MCF 10A (cell line): Measurements from ENCODE around the gene OAS2. TPM values are rescaled to one million over a fixed set of nuclear protein-coding genes. Genes with fewer than 3 reads are reported as not detected.
A peak's percentile ranks its signal among the peaks of the same experiment; 100 is the strongest.

ENCODE experiments used
- BruUV-seq: library from RNA; stranded (reverse); fragments of 400-500 nt; replicated peaks from 2 replicates; lab custom pipeline; 2021; lab: Mats Ljungman, UMichigan
- CTCF ChIA-PET: fragments of 300-600 bp; sonication (Branson Sonifier 250); formaldehyde crosslinking; extraction: SDS; loops from one replicate; lab custom pipeline; 2021; ENCODE audit warnings: antibody characterized with exemption, inconsistent platforms; lab: Yijun Ruan, JAX
- POLR2A ChIA-PET: fragments of 300-600, 350-650 bp; sonication (Branson Sonifier 250); formaldehyde crosslinking; extraction: SDS; loops from one replicate; lab custom pipeline; 2020; ENCODE audit warnings: antibody characterized with exemption, inconsistent platforms; lab: Yijun Ruan, JAX
- DNase-seq: peaks from one replicate; pipeline ENCODE4 v3.0.0-alpha.2; 2018; ENCODE audit not compliant: unreplicated experiment
- H3K27ac Mint-ChIP-seq: one replicate; pipeline ENCODE4 v1.8.0; 2022; ENCODE audit warnings: mild to moderate bottlenecking, low read depth, mixed read lengths; ENCODE audit not compliant: unreplicated experiment
- H3K27me3 Mint-ChIP-seq: one replicate; pipeline ENCODE4 v1.8.0; 2022; ENCODE audit warnings: mixed read lengths; ENCODE audit not compliant: insufficient read depth, unreplicated experiment
- H3K36me3 Mint-ChIP-seq: one replicate; pipeline ENCODE4 v1.8.0; 2022; ENCODE audit warnings: mild to moderate bottlenecking, moderate library complexity, mixed read lengths; ENCODE audit not compliant: insufficient read depth, unreplicated experiment
- H3K4me1 Mint-ChIP-seq: one replicate; pipeline ENCODE4 v1.8.0; 2022; ENCODE audit warnings: mixed read lengths; ENCODE audit not compliant: insufficient read depth, unreplicated experiment
- H3K4me3 Mint-ChIP-seq: one replicate; pipeline ENCODE4 v1.8.0; 2022; ENCODE audit warnings: mild to moderate bottlenecking, moderate library complexity, mixed read lengths; ENCODE audit not compliant: unreplicated experiment
- H3K9me3 Mint-ChIP-seq: one replicate; pipeline ENCODE4 v1.8.0; 2022; ENCODE audit warnings: mixed read lengths; ENCODE audit not compliant: unreplicated experiment
- CTCF ChIP-seq: fragments of 200-600 bp; IDR thresholded peaks from one replicate; pipeline ENCODE4 v1.8.0; 2022; ENCODE audit warnings: antibody characterized with exemption, mild to moderate bottlenecking; ENCODE audit not compliant: unreplicated experiment
- intact Hi-C: fragments of 100-400 bp; cut with micrococcal nuclease; formaldehyde crosslinking; loops from 2 replicates; pipeline ENCODE4 v1.14.1; 2022
- total RNA-seq: library from RNA; stranded (reverse); gene quantifications from 2 replicates; pipeline ENCODE4 v1.2.3, GENCODE V29; 2022

The OAS2 gene
- total RNA-seq, 1 experiment from 2014 or later: 0.33 TPM

DNA sequence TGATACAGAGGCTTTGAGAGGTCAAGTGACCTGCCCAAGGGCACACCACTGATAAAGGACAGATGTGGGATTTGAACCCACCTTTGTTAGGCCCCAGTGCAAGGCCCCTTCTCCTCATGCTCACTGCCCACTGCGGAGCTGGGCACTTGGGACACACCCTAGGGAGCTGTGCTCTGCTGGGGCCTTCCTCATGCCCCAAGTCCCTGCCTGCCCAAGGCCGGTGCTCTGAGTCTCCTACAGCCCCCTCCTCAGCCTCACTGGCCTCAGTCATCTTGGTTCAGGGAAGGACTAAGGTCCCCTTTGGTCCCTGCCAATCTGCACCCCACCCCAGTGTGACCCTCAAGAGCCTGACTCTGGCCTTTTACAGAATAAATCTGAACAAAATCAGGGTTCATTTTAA lies 48.0 kb upstream of the OAS2 start:
- H3K36me3 Mint-ChIP-seq: peaks cover 3% of the 10 kb centered on the region
- intact Hi-C loops: no loop called here
- CTCF ChIA-PET: interaction anchor here (1.1 kb wide), 1 partner anchor 11 kb away, joined by 4 read pairs; no protein-coding TSS in a partner anchor
- DNase-seq: no peak
- POLR2A ChIA-PET: interaction anchor here (0.6 to 0.7 kb wide), 2 partner anchors 254 to 967 kb away, joined by 3 read pairs; no protein-coding TSS in a partner anchor
- no peaks in the 10 kb centered on the region for H3K27me3 Mint-ChIP-seq
- H3K27ac Mint-ChIP-seq: no peak overlapping the region
- H3K4me1 Mint-ChIP-seq: peaks cover 5% of the 10 kb centered on the region
- no peak for TF ChIP-seq CTCF
- H3K4me3 Mint-ChIP-seq: no peak overlapping the region
- no peaks in the 10 kb centered on the region for H3K9me3 Mint-ChIP-seq
- BruUV-seq: no TSS peak

- H3K4me3 Mint-ChIP-seq: no peak overlapping the region
- H3K36me3 Mint-ChIP-seq: peaks cover 6% of the 10 kb centered on the region
- POLR2A ChIA-PET: interaction anchor here (1.3 kb wide), 1 partner anchor 16 kb away, joined by 9 read pairs; no protein-coding TSS in a partner anchor
- H3K4me1 Mint-ChIP-seq: peaks cover 21% of the 10 kb centered on the region
- CTCF ChIA-PET: interaction anchor here (0.8 to 1.0 kb wide), 2 partner anchors 16 to 24 kb away, joined by 3 to 5 read pairs; no protein-coding TSS in a partner anchor
- no peak for DNase-seq
- no peaks in the 10 kb centered on the region for H3K27me3 Mint-ChIP-seq
- H3K27ac Mint-ChIP-seq: no peak overlapping the region
- H3K9me3 Mint-ChIP-seq: no peaks in the 10 kb centered on the region
- intact Hi-C loops: no loop called here
- BruUV-seq: no TSS peak
- TF ChIP-seq CTCF: no peak
Observed at GRCh38 chr12:112932485-112933128, 45.7 kb upstream of the OAS2 start.

DNA sequence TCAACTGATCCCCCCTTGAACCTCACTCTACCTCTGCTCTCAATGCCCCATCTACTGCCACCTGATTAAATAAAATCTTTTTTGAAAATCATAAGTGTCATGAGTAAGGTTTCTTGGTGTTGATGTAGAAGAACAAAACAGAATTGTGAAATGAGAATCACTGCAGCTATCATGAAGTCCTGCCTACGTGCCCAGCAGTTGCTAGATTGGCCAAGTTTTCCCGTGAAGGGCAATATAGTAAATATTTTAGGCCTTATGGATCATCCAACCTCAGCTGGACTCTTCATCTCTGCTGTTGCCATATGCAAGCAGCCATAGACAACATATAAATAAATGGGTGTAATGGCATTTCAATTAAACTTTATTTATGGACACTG lies 45.2 kb upstream of the OAS2 start:
- CTCF ChIA-PET: interaction anchor here (0.8 to 1.0 kb wide), 2 partner anchors 17 to 25 kb away, joined by 3 to 5 read pairs; no protein-coding TSS in a partner anchor
- TF ChIP-seq CTCF: no peak
- DNase-seq: no peak
- no peaks in the 10 kb centered on the region for H3K27me3 Mint-ChIP-seq
- no peak overlapping the region for H3K27ac Mint-ChIP-seq
- H3K4me3 Mint-ChIP-seq: no peak overlapping the region
- intact Hi-C loops: no loop called here
- no TSS peak for BruUV-seq
- POLR2A ChIA-PET: interaction anchor here (0.6 to 1.3 kb wide), 2 partner anchors 16 to 25 kb away, joined by 3 to 9 read pairs; no protein-coding TSS in a partner anchor
- peaks cover 25% of the 10 kb centered on the region for H3K4me1 Mint-ChIP-seq
- H3K9me3 Mint-ChIP-seq: no peaks in the 10 kb centered on the region
- peaks cover 6% of the 10 kb centered on the region for H3K36me3 Mint-ChIP-seq

- TF ChIP-seq CTCF: no peak
- H3K4me3 Mint-ChIP-seq: no peak overlapping the region
- peak overlapping the region; percentile 62 for H3K27ac Mint-ChIP-seq
- peaks cover 6% of the 10 kb centered on the region for H3K36me3 Mint-ChIP-seq
- H3K9me3 Mint-ChIP-seq: no peaks in the 10 kb centered on the region
- H3K27me3 Mint-ChIP-seq: no peaks in the 10 kb centered on the region
- BruUV-seq: no TSS peak
- DNase-seq: peak; percentile 58
- ChIA-PET POLR2A (interaction anchor here (0.6 to 3.6 kb wide), 4 partner anchors 19 to 301 kb away, joined by 3 to 74 read pairs (median 25); partner anchors contain the start of gene OAS1), CTCF (interaction anchor here (1.3 kb wide), 1 partner anchor 35 kb away, joined by 10 read pairs; no protein-coding TSS in a partner anchor)
- intact Hi-C loops: loop anchor here (5.0 kb wide), 1 partner anchor 34 kb away; no protein-coding TSS in a partner anchor
- H3K4me1 Mint-ChIP-seq: peaks cover 33% of the 10 kb centered on the region
Observed at GRCh38 chr12:112936264-112936663, 42.1 kb upstream of the OAS2 start.
